Liver (tissue), 3 donors: ENCODE measurements around the gene ARFIP1.

Experiments
- CTCF ChIP-seq: fragments of 150-350 bp; IDR thresholded peaks from 2 replicates; pipeline ENCODE4 v1.5.1; 2017; ENCODE audit warnings: improper control_type of control experiment, low read depth, low read length; ENCODE audit not compliant: missing input control
- EGR1 ChIP-seq, 2 donors: IDR thresholded peaks; 2 replicates each; pipeline ENCODE4 v1.6.1; 2016 to 2018; ENCODE audit warnings: antibody characterized with exemption in 2 of 2, low read depth in 2 of 2
- GABPA ChIP-seq, 2 donors: IDR thresholded peaks in 1 of 2; conservative IDR thresholded peaks in 1 of 2; 2 replicates each; pipeline ENCODE4 v1.6.1; 2016; ENCODE audit warnings: antibody characterized with exemption in 2 of 2, mild to moderate bottlenecking in 1 of 2, moderate library complexity in 1 of 2
- MAX ChIP-seq: IDR thresholded peaks from 2 replicates; pipeline ENCODE4 v1.6.1; 2016; ENCODE audit warnings: antibody characterized with exemption
- RAD21 ChIP-seq, 2 donors: IDR thresholded peaks; 2 replicates each; pipeline ENCODE4 v1.6.1; 2016; ENCODE audit warnings: antibody characterized with exemption in 2 of 2, mild to moderate bottlenecking in 2 of 2
- RXRA ChIP-seq, 2 donors: IDR thresholded peaks; 2 replicates each; pipeline ENCODE4 v1.6.1; 2017 to 2018; ENCODE audit warnings: antibody characterized with exemption in 2 of 2, mild to moderate bottlenecking in 1 of 2
- SP1 ChIP-seq: IDR thresholded peaks from 2 replicates; pipeline ENCODE4 v1.6.1; 2018; ENCODE audit warnings: antibody characterized with exemption, mild to moderate bottlenecking
- TAF1 ChIP-seq: conservative IDR thresholded peaks from 2 replicates; pipeline ENCODE4 v1.6.1; 2016; ENCODE audit warnings: antibody characterized with exemption, mild to moderate bottlenecking
- YY1 ChIP-seq: IDR thresholded peaks from 2 replicates; pipeline ENCODE4 v1.6.1; 2016; ENCODE audit warnings: antibody characterized with exemption, mild to moderate bottlenecking
- ZBTB33 ChIP-seq: IDR thresholded peaks from 2 replicates; pipeline ENCODE4 v1.6.1; 2016; ENCODE audit warnings: antibody characterized with exemption
- donor health status: healthy.
- donor health status: healthy.

GRCh38 chr4:152919826-152920225 is 140.1 kb downstream of the ARFIP1 start:
- TF ChIP-seq CTCF (no peak), YY1 (no peak), ZBTB33 (no peak), MAX (no peak), GABPA (IDR thresholded peaks at IDR 0.05 in 1 of 2, conservative IDR thresholded peaks at IDR 0.05 in 1 of 2) (no peak), RAD21 (IDR thresholded peaks at IDR 0.05) (no peak), TAF1 (no peak), RXRA (IDR thresholded peaks at IDR 0.05) (no peak), SP1 (no peak), EGR1 (IDR thresholded peaks at IDR 0.05; ENCODE audit: low read depth in 2 of 2) (no peak)
